Activated naive CD8-positive, alpha-beta T cell treated with anti-CD3 and anti-CD28 coated beads, Interleukin-2, amount 50 U/mL, for 24 hours (primary cell): ENCODE measurements around the gene NEIL1.
A peak's percentile ranks its signal among the peaks of the same experiment; 100 is the strongest.
"Not testable (repeated sequence)": the region's sequence is repeated elsewhere in the genome, so short reads cannot be mapped to it uniquely, and the experiment has no call there.

ENCODE experiments used
- ATAC-seq: fragments of 150-1000 bp; cut with Tn5 transposase; one replicate; pipeline ENCODE4 v1.10.0; 2021
- DNase-seq: peaks from one replicate; pipeline ENCODE4 v3.0.0; 2021
- H3K27ac Mint-ChIP-seq: one replicate; pipeline ENCODE4 v1.8.0; 2021; ENCODE audit warnings: mild to moderate bottlenecking, mixed read lengths
- H3K27me3 Mint-ChIP-seq: one replicate; pipeline ENCODE4 v1.8.0; 2021; ENCODE audit warnings: mixed read lengths
- H3K36me3 Mint-ChIP-seq: one replicate; pipeline ENCODE4 v1.8.0; 2021; ENCODE audit warnings: low read depth, mixed read lengths
- H3K4me1 Mint-ChIP-seq: one replicate; pipeline ENCODE4 v1.8.0; 2021; ENCODE audit warnings: mixed read lengths
- H3K4me3 Mint-ChIP-seq: one replicate; pipeline ENCODE4 v1.8.0; 2021; ENCODE audit warnings: mild to moderate bottlenecking, moderate library complexity, mixed read lengths
- H3K9me3 Mint-ChIP-seq: one replicate; pipeline ENCODE4 v1.8.0; 2021; ENCODE audit warnings: mixed read lengths

Gene NEIL1, protein sequence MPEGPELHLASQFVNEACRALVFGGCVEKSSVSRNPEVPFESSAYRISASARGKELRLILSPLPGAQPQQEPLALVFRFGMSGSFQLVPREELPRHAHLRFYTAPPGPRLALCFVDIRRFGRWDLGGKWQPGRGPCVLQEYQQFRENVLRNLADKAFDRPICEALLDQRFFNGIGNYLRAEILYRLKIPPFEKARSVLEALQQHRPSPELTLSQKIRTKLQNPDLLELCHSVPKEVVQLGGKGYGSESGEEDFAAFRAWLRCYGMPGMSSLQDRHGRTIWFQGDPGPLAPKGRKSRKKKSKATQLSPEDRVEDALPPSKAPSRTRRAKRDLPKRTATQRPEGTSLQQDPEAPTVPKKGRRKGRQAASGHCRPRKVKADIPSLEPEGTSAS

DNA sequence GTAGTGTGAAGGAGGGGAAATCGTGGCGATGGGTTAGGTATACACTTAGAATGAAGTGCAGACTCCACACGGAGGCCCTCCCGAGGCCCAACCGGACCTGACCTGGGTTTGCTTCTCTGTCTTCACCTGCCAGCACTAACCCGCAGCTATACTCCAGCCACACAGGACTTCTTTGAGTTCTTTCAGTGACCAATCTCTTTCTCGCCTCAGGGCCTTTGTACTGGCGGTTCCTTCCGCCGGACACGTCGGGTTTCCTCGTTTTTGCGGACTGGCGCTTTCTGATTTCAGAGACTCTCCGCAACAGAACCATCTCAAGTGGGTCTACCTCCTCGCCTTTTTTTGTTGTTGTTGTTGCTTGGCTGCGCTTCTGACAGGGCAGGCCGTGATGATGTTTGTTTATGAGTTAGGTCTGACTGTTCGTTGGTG lies at the start of gene NEIL1:
Gene NEIL1 (plus strand): TSS at position 244 of the 426 bp plus-strand sequence. CDS start 1,867 bp downstream, outside the sequence.
- peaks cover 5% of the 10 kb centered on the region for H3K9me3 Mint-ChIP-seq
- DNase-seq: no peak

DNA sequence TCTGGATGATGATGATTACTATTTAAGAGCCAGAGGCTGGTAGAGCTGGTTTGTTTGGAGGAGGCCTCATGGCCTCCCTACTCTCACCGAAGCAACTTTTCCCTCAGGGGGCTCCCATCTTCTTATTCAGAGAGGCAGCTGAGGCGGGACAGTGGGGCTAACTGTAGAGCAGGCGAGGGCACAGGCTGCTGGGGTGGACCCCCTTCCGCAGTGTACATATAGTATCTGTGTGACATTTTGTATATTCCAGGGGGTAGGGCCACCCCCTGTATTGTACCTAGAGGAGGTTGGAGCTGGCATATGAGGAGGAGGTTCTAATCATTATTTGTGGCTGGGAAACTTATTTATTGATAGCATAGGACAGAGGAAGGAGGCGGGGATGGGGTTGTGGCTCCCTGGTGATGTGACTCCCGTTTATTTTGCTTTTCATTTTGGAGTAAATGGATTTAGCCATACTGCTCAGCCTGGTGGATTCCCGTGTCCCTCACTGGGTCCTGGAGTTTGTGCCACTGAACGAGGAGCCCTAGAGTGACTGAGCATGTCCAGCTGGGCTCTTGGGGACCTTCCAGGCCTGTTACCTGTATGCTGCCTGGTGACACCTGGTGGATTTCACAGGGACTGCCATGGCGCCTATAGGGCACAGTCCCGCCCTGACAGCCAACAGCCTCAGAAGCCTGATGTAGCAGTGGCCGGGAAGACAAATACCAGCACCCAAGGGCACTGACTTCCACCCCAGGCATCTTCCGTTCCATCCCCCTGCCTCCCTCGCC lies 48.1 kb upstream of the NEIL1 start:
- not testable (repeated sequence) for H3K27me3 Mint-ChIP-seq, H3K4me1 Mint-ChIP-seq, DNase-seq, H3K4me3 Mint-ChIP-seq, H3K9me3 Mint-ChIP-seq, H3K27ac Mint-ChIP-seq, H3K36me3 Mint-ChIP-seq
- peak; percentile 90 for ATAC-seq

More for the DNA sequence above, at the start of gene NEIL1:
- Mint-ChIP-seq H3K27ac (peak within 1 kb of the TSS; percentile 29), H3K4me3 (peak within 1 kb of the TSS; percentile 73), H3K36me3 (peaks cover 11% of the 10 kb centered on the region), H3K27me3 (peaks cover 6% of the 10 kb centered on the region), H3K4me1 (peaks cover 39% of the 10 kb centered on the region)
- ATAC-seq: no peak

DNA sequence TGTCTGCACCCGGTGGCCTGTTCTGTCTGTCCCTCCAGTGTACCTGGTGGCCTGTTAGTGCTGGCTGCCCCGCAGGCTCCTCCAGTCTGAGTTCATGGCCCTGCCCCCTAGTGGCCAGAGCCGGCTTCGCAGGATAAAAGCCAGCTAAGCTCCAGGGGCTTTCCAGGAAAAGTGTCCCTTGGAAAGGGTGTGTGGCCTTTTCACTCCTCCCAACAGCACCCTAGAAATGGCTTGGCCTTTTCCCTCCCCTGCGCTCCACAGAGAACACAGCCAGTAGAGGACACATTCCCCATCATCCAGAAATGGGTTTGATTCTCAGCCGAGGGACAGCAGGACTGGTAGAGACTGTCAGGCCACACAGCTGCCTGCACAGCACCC lies 47.5 kb upstream of the NEIL1 start:
- not testable (repeated sequence) for H3K4me1 Mint-ChIP-seq, H3K9me3 Mint-ChIP-seq, H3K36me3 Mint-ChIP-seq, H3K27me3 Mint-ChIP-seq, H3K4me3 Mint-ChIP-seq, H3K27ac Mint-ChIP-seq
- ATAC-seq (peak; percentile 93), DNase-seq (peak; percentile 69)

DNA sequence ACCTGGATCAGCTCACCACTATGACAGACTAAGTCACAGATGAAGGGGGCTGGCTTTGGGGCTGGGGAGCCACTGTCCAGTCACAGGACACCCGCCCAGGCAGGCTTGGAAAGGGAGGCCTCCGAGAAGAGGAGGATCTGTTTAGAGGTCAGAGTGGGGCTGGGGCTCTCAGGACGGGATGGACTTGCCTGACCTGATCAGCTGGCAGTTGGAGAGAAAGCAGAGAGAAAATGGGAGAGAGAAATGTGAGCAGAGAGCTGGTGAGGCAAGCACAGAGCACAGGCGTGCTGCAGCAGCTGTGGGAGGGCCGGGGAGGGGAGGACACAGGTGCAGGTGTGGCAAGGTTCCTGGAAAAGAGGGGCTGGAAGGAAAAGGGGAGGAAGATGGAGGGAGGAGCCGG lies 46.8 kb upstream of the NEIL1 start:
- not testable (repeated sequence) for DNase-seq, H3K4me3 Mint-ChIP-seq

DNA sequence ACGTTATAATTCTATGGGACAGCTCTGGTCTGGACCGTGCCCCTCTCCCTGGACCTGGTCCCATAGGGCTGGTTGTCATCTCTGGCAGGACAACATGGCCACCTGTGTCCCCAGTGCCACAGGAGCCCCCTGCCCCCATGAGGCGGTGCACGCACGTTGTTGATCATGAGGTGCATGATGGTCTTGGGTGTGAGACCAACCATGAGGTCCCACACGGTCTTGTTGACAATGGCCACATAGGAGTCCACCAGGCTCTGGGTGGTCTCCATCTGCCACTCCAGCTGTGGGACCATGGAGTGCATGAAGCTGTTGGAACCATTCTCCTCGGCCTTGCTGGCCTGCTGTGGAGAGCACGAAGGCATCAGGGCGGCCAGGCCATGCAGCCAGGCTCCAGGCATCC lies 44.5 kb upstream of the NEIL1 start:
- peaks cover 12% of the 10 kb centered on the region for H3K27me3 Mint-ChIP-seq
- no peak for DNase-seq
- no peaks in the 10 kb centered on the region for H3K9me3 Mint-ChIP-seq
- H3K36me3 Mint-ChIP-seq: no peaks in the 10 kb centered on the region
- no peaks in the 10 kb centered on the region for H3K4me1 Mint-ChIP-seq
- no peak for ATAC-seq
- no peak overlapping the region for H3K27ac Mint-ChIP-seq
- no peak overlapping the region for H3K4me3 Mint-ChIP-seq

More for the DNA sequence above, 46.8 kb upstream of the NEIL1 start:
- ATAC-seq, H3K27ac Mint-ChIP-seq, H3K4me1 Mint-ChIP-seq, H3K9me3 Mint-ChIP-seq, H3K27me3 Mint-ChIP-seq, H3K36me3 Mint-ChIP-seq: not testable (repeated sequence)

DNA sequence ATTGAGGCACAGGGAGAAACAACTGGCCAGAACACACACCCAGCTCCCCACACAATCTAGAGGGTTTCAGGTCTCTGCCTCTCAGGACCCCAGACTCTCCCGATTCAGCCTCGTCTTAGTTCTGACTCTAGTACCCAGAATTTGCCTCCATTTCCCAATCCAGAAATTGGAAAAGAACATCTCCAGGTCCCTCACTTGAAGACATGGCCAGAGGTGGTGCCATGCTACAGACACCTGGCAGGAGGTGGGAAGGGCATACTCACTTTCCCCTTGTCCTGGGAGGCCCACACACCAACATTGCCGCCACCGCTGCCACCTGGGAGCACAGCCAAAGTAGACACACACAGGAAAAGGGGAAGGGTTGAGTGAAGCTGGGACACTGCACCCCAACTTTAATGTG lies 44.1 kb upstream of the NEIL1 start:
- ATAC-seq, H3K4me3 Mint-ChIP-seq, DNase-seq, H3K4me1 Mint-ChIP-seq, H3K36me3 Mint-ChIP-seq, H3K9me3 Mint-ChIP-seq, H3K27ac Mint-ChIP-seq: not testable (repeated sequence)
- peaks cover 12% of the 10 kb centered on the region for H3K27me3 Mint-ChIP-seq

DNA sequence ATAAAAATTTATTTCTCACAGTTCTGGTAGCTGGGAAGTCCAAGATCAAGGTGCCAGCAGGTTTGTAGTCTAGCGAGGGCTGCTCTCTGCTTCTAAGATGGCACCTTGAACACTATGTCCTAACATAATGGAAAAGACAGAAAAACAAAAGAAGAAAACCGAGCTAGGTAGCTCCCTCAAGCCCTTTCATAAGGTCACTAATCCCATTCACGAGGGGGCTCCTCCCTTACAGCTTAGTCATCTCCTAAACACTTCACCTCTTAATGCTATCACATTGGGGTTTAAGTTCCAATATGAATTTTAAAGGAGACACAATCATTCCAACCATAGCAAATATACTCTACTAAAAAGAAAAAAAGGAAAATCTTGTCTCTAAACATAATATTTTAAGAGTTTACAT lies 40.7 kb upstream of the NEIL1 start:
- Mint-ChIP-seq H3K9me3 (no peaks in the 10 kb centered on the region), H3K4me3 (no peak overlapping the region), H3K4me1 (no peaks in the 10 kb centered on the region), H3K36me3 (no peaks in the 10 kb centered on the region), H3K27ac (no peak overlapping the region), H3K27me3 (peaks cover 22% of the 10 kb centered on the region)
- no peak for ATAC-seq
- DNase-seq: no peak

DNA sequence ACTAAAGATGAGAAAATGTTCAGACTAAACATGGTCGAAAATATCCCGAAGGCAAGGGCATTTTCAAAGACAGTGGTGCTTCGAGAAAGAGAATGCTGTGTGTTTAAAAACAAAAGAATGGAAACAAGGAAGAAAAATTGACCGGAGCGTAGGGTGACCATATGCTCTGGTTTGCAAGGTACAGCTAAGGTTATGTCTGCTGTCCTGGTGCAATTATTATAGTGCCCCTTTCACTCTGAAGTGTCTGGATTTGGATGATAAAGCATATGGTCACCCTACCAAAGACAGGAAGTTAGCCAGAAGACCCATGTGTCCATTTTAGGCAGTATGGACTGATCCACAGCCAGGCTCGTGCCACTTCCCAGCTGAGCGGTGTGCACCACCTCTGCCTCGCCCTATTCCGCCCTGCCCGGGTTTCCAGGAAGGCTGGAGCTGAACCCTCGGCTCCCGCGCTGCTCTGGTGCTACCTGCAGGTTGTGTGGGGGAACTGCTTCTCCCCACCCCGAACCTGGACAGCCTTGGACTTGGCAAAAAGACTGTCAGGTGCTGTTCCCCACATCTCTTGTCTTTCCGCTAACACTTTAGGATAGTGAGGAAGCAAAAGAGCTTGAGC lies 39.0 kb upstream of the NEIL1 start:
- H3K4me1 Mint-ChIP-seq: peaks cover 7% of the 10 kb centered on the region
- H3K9me3 Mint-ChIP-seq: no peaks in the 10 kb centered on the region
- no peak overlapping the region for H3K4me3 Mint-ChIP-seq
- ATAC-seq (no peak), DNase-seq (peak; percentile 27)
- no peak overlapping the region for H3K27ac Mint-ChIP-seq
- H3K27me3 Mint-ChIP-seq: peaks cover 27% of the 10 kb centered on the region
- H3K36me3 Mint-ChIP-seq: no peaks in the 10 kb centered on the region

DNA sequence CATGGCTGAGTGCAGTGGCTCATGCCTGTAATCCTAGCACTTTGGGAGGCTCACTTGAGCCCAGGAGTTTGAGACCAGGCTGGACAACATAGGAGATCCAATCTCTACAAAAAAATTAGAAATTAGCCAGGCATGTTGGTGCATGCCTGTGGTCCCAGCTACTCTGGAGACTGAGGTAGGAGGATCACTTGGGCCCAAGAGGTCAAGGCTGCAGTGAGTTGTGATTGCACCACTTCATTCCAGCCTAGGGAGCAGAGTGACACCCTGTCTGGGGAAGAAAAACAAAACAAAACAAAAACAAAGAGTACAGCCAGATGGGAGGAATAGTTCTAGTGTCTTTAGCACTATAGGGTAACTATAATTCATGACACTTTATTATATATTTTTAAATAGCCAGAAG lies 37.1 kb upstream of the NEIL1 start:
- Mint-ChIP-seq H3K9me3 (no peaks in the 10 kb centered on the region), H3K4me1 (peaks cover 13% of the 10 kb centered on the region), H3K27ac (no peak overlapping the region), H3K36me3 (no peaks in the 10 kb centered on the region), H3K27me3 (peaks cover 22% of the 10 kb centered on the region), H3K4me3 (no peak overlapping the region)
- DNase-seq (no peak), ATAC-seq (no peak)

DNA sequence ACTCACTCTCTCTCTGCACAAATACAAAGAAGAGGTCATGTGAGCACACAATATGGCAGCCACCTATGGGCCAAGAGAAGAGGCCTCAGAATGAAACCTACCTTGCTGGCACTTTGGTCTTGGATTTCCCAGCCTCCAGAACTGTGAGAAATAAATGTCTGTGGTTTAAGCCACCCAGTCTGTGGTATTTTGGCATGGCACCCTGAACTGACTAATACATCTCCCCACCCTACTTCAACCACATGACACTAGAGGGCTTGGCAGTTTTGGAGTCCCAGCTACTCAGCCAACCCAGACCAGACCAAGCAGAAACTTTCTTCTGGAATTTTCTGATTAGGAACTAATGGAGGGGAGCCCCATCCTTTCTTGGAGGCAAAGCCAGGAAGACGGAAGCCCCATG lies 34.3 kb upstream of the NEIL1 start:
- H3K9me3 Mint-ChIP-seq: not testable (repeated sequence)

DNA sequence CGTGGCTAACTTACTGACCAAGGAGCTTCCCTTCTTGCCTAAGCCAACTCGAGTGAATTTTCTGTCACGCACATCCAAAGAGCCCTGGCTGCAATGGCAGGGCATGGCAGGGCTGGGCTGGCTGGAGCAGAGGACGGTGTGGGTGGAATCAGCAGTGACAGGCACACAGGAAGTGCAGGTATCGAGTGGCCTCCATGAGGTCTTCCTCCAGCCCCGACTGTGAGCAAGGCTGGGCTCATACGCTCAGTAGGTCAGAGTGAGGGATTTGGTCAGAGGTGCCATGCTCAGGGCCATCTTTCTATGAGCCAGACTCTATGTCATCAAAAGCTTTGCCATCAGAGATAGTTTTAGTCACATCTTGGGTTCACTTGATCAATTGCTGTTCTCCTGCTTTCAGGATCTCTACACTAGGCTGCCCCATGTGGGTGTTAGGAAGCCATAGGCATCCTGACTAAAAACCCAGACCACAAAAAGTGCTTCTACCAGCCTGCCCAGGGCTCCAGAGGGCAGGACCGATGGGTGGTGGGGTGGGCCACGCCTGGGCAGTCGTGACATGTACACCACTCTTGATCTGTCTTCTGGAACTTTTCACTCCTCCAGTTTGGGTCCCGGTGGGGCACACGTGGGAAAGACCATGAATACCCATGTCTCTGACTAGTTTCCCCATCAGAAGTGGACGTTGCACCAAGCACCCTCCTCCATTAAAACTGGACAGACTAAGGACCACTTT lies 33.6 kb upstream of the NEIL1 start:
- no peak for DNase-seq
- ATAC-seq: peak; percentile 40
- H3K4me3 Mint-ChIP-seq: no peak overlapping the region
- peaks cover 13% of the 10 kb centered on the region for H3K4me1 Mint-ChIP-seq
- no peaks in the 10 kb centered on the region for H3K9me3 Mint-ChIP-seq
- no peaks in the 10 kb centered on the region for H3K36me3 Mint-ChIP-seq
- no peak overlapping the region for H3K27ac Mint-ChIP-seq
- H3K27me3 Mint-ChIP-seq: peaks cover 13% of the 10 kb centered on the region

More for the DNA sequence above, 34.3 kb upstream of the NEIL1 start:
- H3K4me3 Mint-ChIP-seq, H3K36me3 Mint-ChIP-seq, H3K27ac Mint-ChIP-seq, DNase-seq, ATAC-seq: not testable (repeated sequence)
- Mint-ChIP-seq H3K4me1 (peaks cover 13% of the 10 kb centered on the region), H3K27me3 (peaks cover 15% of the 10 kb centered on the region)

DNA sequence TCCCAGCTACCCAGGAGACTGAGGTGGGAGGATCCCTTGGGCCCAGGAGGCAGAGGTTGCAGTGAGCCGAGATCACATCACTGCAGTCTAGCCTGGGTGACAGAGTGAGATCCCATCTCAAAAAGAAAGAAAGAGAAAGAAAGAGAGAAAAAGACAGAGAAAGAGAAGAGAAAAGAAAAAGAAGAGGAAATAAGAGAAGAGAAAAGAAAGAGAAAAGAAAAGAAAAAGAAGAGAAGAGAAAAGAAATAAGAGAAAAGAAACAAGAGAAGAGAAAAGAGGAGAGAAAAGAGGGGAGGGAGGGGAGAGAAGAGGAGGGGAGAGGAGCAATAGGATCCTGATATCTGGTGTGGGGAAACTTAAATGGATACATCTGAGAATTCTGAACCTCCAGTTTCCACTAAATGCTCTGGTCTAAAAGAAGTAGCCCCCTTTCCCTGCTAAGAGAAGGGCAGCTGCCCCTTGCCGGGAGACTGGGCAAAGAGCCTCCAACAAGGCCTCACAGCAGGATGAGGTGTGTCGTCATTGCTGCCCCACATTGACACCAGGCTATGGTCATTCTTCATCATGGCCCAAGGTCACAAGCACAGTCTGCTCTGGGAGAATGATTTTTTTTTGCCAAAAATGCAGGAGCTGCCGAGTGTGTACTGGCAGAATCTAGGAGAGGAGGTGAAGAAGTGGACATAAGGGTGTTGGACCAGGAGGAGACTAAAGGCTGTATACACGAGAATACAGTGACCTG lies 32.1 kb upstream of the NEIL1 start:
- Mint-ChIP-seq H3K27ac (no peak overlapping the region), H3K36me3 (no peaks in the 10 kb centered on the region), H3K27me3 (peaks cover 9% of the 10 kb centered on the region), H3K9me3 (no peaks in the 10 kb centered on the region), H3K4me1 (peaks cover 13% of the 10 kb centered on the region), H3K4me3 (no peak overlapping the region)
- ATAC-seq: no peak
- no peak for DNase-seq

DNA sequence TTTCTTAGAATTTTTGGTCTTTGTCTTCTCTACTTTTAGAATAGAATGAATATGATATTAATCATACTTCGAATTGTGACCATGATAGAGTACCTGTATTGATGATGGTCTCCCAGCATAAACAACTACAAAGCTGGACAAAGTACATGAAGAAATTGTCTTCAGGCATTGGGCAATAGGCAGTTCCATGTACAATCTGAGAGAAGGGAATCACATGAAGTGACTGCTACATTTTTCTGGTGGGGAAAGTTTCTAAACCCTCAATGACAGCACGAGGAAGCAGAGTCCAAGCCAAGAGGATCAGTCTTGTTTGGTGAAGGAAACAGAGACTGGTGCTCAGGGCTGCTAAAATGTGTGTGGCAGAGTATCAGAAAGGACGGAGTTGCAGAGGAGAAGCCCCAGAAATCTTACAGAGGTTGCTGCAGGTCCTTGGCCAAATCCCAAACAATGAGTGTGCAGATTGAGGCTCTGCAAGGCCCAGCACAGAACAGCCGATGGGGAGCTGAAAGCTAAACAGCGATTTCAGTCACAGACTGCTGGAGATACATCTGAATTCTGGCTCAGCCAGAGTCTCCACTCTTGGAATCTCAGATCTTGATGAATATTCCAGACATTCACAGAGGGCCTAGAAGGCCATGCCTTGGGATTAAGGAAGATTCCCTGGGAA lies 27.5 kb upstream of the NEIL1 start:
- not testable (repeated sequence) for H3K4me1 Mint-ChIP-seq, H3K9me3 Mint-ChIP-seq, H3K27me3 Mint-ChIP-seq, ATAC-seq, H3K36me3 Mint-ChIP-seq, DNase-seq, H3K4me3 Mint-ChIP-seq, H3K27ac Mint-ChIP-seq
